Fibroblast of lung (primary cell): ENCODE data around the gene TATDN3. TPM values are rescaled to one million over a fixed set of nuclear protein-coding genes. Genes with fewer than 3 reads are reported as not detected.

Experiments
- DNase-seq, 2 donors: peaks; one replicate each; pipeline versions ENCODE4 v3.0.0 to v3.0.0-alpha.2; 2010; ENCODE audit warnings: low read depth in 2 of 2
- H2AFZ ChIP-seq: 2 replicates; pipeline ENCODE4 v1.5.1; 2012; ENCODE audit warnings: low read length, control low read depth, inconsistent platforms
- H3K27ac ChIP-seq: 2 replicates; pipeline ENCODE4 v1.5.1; 2011; ENCODE audit warnings: low read length, control low read depth; ENCODE audit not compliant: insufficient read depth
- H3K27me3 ChIP-seq: 2 replicates; pipeline ENCODE4 v1.5.1; 2011; ENCODE audit warnings: mild to moderate bottlenecking, low read length; ENCODE audit not compliant: control insufficient read depth, insufficient read depth
- H3K36me3 ChIP-seq: 2 replicates; pipeline ENCODE4 v1.5.1; 2011; ENCODE audit warnings: low read length; ENCODE audit not compliant: control insufficient read depth, insufficient read depth
- H3K4me1 ChIP-seq: 2 replicates; pipeline ENCODE4 v1.5.1; 2011; ENCODE audit warnings: low read length; ENCODE audit not compliant: control insufficient read depth, insufficient read depth; ENCODE audit errors: extremely low read depth
- H3K4me2 ChIP-seq: 2 replicates; pipeline ENCODE4 v1.5.1; 2011; ENCODE audit warnings: low read length, control low read depth; ENCODE audit not compliant: insufficient read depth; ENCODE audit errors: extremely low read depth
- H3K4me3 ChIP-seq, 4 experiments: fragments of 200-600 bp in 1 of 4; sonication (generic) in 1 of 4; replicated peaks in 1 of 4; 2 replicates each; pipeline ENCODE4 v1.5.1; 2011 to 2016; ENCODE audit warnings: low read length in 4 of 4, low read depth in 3 of 4, mild to moderate bottlenecking in 3 of 4, control low read depth in 2 of 4, inconsistent platforms in 1 of 4, mixed read lengths in 1 of 4; ENCODE audit not compliant: insufficient read depth in 1 of 4; ENCODE audit errors: control extremely low read depth in 1 of 4
- H3K79me2 ChIP-seq: 2 replicates; pipeline ENCODE4 v1.5.1; 2012; ENCODE audit warnings: mild to moderate bottlenecking, low read length, inconsistent platforms; ENCODE audit not compliant: control insufficient read depth, insufficient read depth
- H3K9ac ChIP-seq: 2 replicates; pipeline ENCODE4 v1.5.1; 2011; ENCODE audit warnings: mild to moderate bottlenecking, low read length, control low read depth; ENCODE audit not compliant: insufficient read depth
- H3K9me3 ChIP-seq: 2 replicates; pipeline ENCODE4 v1.5.1; 2012; ENCODE audit warnings: low read depth, low read length; ENCODE audit not compliant: control insufficient read depth, insufficient read depth
- H4K20me1 ChIP-seq: 2 replicates; pipeline ENCODE4 v1.5.1; 2011; ENCODE audit warnings: low read length; ENCODE audit not compliant: control insufficient read depth, insufficient read depth; ENCODE audit errors: extremely low read depth
- CTCF ChIP-seq, 2 donors: IDR thresholded peaks in 1 of 2; conservative IDR thresholded peaks in 1 of 2; 1 replicate in 1 of 2; 2 replicates in 1 of 2; pipeline ENCODE4 v1.5.1; 2011 to 2012; ENCODE audit warnings: low read length in 2 of 2, control low read depth in 1 of 2, inconsistent platforms in 1 of 2, low read depth in 1 of 2, mild to moderate bottlenecking in 1 of 2
- EZH2 ChIP-seq: IDR thresholded peaks from 2 replicates; pipeline ENCODE4 v1.5.1; 2012; ENCODE audit warnings: low read length, control low read depth, mild to moderate bottlenecking; ENCODE audit errors: missing control alignments
- polyA plus RNA-seq, 2 donors: library from polyadenylated mRNA; depleted of rRNA in 1 of 2; stranded (reverse) in 1 of 2; unstranded in 1 of 2; fragments of >200 nt; gene quantifications; 2 replicates each; pipeline ENCODE4 v1.2.1, GENCODE V29; 2011 to 2012; ENCODE audit warnings: missing spikeins in 1 of 2
- total RNA-seq: library from RNA; depleted of rRNA; stranded (reverse); fragments of >200 nt; gene quantifications from 2 replicates; pipeline ENCODE4 v1.2.1, GENCODE V29; 2014

The TATDN3 gene
- total and polyA plus RNA-seq, 2 donors (not counting 1 experiment from before 2014, with no cell fraction given), result 17.6 to 22.5 TPM

GRCh38 chr1:212792396-212792908 is 758 bp downstream of the TATDN3 start:
- Histone ChIP-seq H4K20me1 (no peaks in the 10 kb centered on the region), H2AFZ (peak overlapping the region; percentile 97), H3K4me2 (peak overlapping the region; percentile 75), H3K4me3 (peak overlapping the region; percentile 72 to 100 (median 98)), H3K36me3 (no peaks in the 10 kb centered on the region), H3K9me3 (no peaks in the 10 kb centered on the region), H3K27me3 (no peaks in the 10 kb centered on the region), H3K27ac (peak overlapping the region; percentile 93), H3K79me2 (peaks cover 7% of the 10 kb centered on the region), H3K4me1 (peaks cover 6% of the 10 kb centered on the region), H3K9ac (peak overlapping the region; percentile 89)
- DNase-seq, result no peak
- TF ChIP-seq CTCF (conservative IDR thresholded peaks at IDR 0.05 in 1 of 2, IDR thresholded peaks at IDR 0.05 in 1 of 2; ENCODE audit: low read depth in 1 of 2, low read length in 2 of 2) (no peak), EZH2 (no peak)

DNA sequence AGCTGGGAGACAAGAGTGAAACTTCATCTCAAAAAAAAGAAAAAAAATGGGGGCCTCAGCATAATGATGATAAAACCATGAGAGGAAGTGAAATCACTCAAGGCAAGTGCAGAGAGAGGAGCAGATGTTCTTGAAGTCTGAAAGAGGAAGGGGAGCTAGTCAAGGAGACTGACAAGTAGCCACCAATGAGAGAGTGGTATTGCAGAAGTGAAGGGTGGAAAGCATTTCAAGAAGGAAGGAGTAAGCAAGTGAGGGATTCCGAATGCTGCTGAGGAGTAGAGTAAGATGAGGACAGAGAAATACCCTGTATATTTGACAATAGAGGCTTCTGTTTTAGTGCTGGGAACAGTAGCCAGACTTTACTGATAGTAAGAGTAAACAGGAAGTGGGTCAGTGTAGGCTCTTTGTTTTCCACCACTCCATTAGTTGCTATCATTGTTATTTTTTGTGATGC is 2.9 kb downstream of the TATDN3 start:
- Histone ChIP-seq H3K9me3 (no peaks in the 10 kb centered on the region), H3K4me2 (no peak overlapping the region), H3K4me3 (no peak overlapping the region), H3K9ac (no peak overlapping the region), H3K27ac (no peak overlapping the region), H2AFZ (no peak overlapping the region), H3K36me3 (peaks cover 2% of the 10 kb centered on the region), H4K20me1 (no peaks in the 10 kb centered on the region), H3K79me2 (peaks cover 4% of the 10 kb centered on the region), H3K4me1 (peaks cover 6% of the 10 kb centered on the region), H3K27me3 (no peaks in the 10 kb centered on the region)
- DNase-seq, result no peak
- no peak for TF ChIP-seq CTCF (conservative IDR thresholded peaks at IDR 0.05 in 1 of 2, IDR thresholded peaks at IDR 0.05 in 1 of 2; ENCODE audit: low read depth in 1 of 2, low read length in 2 of 2)
- no peak for TF ChIP-seq EZH2

GRCh38 chr1:212797681-212798080 is 6.0 kb downstream of the TATDN3 start:
- H3K9me3 ChIP-seq, result no peaks in the 10 kb centered on the region
- TF ChIP-seq CTCF (conservative IDR thresholded peaks at IDR 0.05 in 1 of 2, IDR thresholded peaks at IDR 0.05 in 1 of 2; ENCODE audit: low read depth in 1 of 2, low read length in 2 of 2) (no peak), EZH2 (no peak)
- H3K36me3 ChIP-seq, result peaks cover 2% of the 10 kb centered on the region
- H3K27ac ChIP-seq, result no peak overlapping the region
- no peak overlapping the region for H3K9ac ChIP-seq
- H4K20me1 ChIP-seq, result no peaks in the 10 kb centered on the region
- peak; percentile 4 to 6 for DNase-seq
- no peaks in the 10 kb centered on the region for H3K79me2 ChIP-seq
- no peak overlapping the region for H3K4me3 ChIP-seq
- no peaks in the 10 kb centered on the region for H3K27me3 ChIP-seq
- H2AFZ ChIP-seq, result no peak overlapping the region
- no peak overlapping the region for H3K4me2 ChIP-seq
- peaks cover 5% of the 10 kb centered on the region for H3K4me1 ChIP-seq
